Naive thymus-derived CD8-positive, alpha-beta T cell (primary cell): ENCODE results near the gene JAKMIP3. TPM values are rescaled to one million over a fixed set of nuclear protein-coding genes. Genes with fewer than 3 reads are reported as not detected.

Experiments used
- ATAC-seq, 2 donors: fragments of 150-1000 bp; cut with Tn5 transposase in 1 of 2; sonication (Bioruptor Pico), chemical (Tn5 transposase) in 1 of 2; 1 replicate in 1 of 2; 2 replicates in 1 of 2; pipeline ENCODE4 v1.10.0; 2021; ENCODE audit warnings: mild to moderate bottlenecking in 2 of 2, moderate library complexity in 2 of 2
- POLR2A ChIA-PET: fragments of 350-600 bp; sonication (Branson Sonifier 250); formaldehyde crosslinking; loops from one replicate; lab custom pipeline; 2021; ENCODE audit warnings: antibody characterized with exemption; lab: Charles Lee
- DNase-seq, 10 donors: peaks; one replicate each; pipeline versions ENCODE4 v3.0.0 to v3.0.0-alpha.2; 2020 to 2022
- H3K27ac Mint-ChIP-seq, 10 donors: one replicate each; pipeline ENCODE4 v1.8.0; 2020 to 2022; ENCODE audit warnings: mild to moderate bottlenecking in 10 of 10, mixed read lengths in 10 of 10, moderate library complexity in 4 of 10, inconsistent platforms in 1 of 10
- H3K27me3 Mint-ChIP-seq, 5 donors: one replicate each; pipeline ENCODE4 v1.8.0; 2021 to 2022; ENCODE audit warnings: mixed read lengths in 5 of 5
- H3K36me3 Mint-ChIP-seq, 3 donors: one replicate each; pipeline ENCODE4 v1.8.0; 2020 to 2022; ENCODE audit warnings: mixed read lengths in 3 of 3, mild to moderate bottlenecking in 2 of 3, inconsistent platforms in 1 of 3
- H3K4me1 Mint-ChIP-seq, 4 donors: one replicate each; pipeline ENCODE4 v1.8.0; 2021 to 2022; ENCODE audit warnings: mixed read lengths in 4 of 4
- H3K4me3 Mint-ChIP-seq, 10 donors: one replicate each; pipeline ENCODE4 v1.8.0; 2020 to 2022; ENCODE audit warnings: mild to moderate bottlenecking in 10 of 10, mixed read lengths in 10 of 10, moderate library complexity in 6 of 10, inconsistent platforms in 1 of 10
- H3K9me3 Mint-ChIP-seq, 9 donors: one replicate each; pipeline ENCODE4 v1.8.0; 2020 to 2022; ENCODE audit warnings: mixed read lengths in 9 of 9, mild to moderate bottlenecking in 3 of 9, inconsistent platforms in 1 of 9, moderate library complexity in 1 of 9
- polyA plus RNA-seq, 3 donors: library from polyadenylated mRNA; unstranded; fragments of 300-500 nt; fragmentation: Illumina TruSeq; gene quantifications; one replicate each; pipeline ENCODE4 v1.2.3, GENCODE V29; 2021
- total RNA-seq, 8 experiments: library from RNA in 2 of 8; stranded (reverse) in 2 of 8; gene quantifications; one replicate each; pipeline ENCODE4 v1.2.3 and lab custom pipeline; 2021 to 2026

Gene JAKMIP3
- total and polyA plus RNA-seq, 5 experiments from 2014 or later = 0.07 to 0.16 (median 0.16) TPM; not detected in 2

DNA sequence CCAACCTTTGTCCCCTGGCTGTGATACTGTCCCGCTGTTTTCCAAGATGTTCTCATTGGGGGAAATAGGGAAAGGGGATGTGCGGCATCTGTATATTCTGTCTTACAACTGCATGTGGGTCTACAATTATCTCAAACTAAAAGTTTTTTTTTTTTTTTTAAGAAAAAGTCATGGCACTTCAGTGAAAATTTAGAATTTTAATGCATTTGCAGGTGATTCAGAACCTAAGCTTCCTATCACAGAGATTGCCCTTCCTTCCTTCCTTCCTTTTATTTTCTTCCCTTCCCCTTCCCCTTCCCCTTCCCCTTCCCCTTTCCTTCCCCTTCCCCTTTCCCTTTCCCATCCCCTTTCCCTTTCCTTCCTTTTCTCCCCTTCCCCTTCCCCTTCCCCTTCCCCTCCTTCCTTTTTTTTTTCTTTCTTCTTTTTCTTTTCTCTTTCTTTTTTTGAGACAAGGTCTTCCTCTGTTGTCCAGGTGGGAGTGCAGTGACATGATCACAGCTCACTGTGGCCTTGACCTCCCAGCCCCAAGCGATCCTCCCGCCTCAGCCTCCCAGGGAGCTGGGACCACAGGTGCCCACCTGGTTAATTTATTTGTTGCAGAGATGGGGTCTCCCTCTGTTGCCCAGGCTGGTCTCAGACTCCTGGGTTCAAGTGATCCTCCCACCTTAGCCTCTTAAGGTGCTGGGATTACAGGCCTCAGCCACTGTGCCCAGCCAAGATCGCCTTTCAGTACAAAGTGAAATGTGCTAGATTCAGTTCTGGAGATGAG is 32.0 kb downstream of the JAKMIP3 start:
- POLR2A ChIA-PET = no interaction called here
- H3K27ac Mint-ChIP-seq = no peak overlapping the region
- DNase-seq (no peak), ATAC-seq (no peak)
- peaks cover 0 to 5% (median 0%) of the 10 kb centered on the region in 9 donors for H3K9me3 Mint-ChIP-seq
- no peak overlapping the region for H3K4me3 Mint-ChIP-seq
- no peaks in the 10 kb centered on the region for H3K4me1 Mint-ChIP-seq
- H3K36me3 Mint-ChIP-seq = no peaks in the 10 kb centered on the region
- peaks cover 7 to 79% (median 38%) of the 10 kb centered on the region in 5 donors for H3K27me3 Mint-ChIP-seq

GRCh38 chr10:132098539-132099388 is 33.0 kb downstream of the JAKMIP3 start:
- Mint-ChIP-seq H3K27ac (peak overlapping the region in 1 of 10 donors; percentile 3), H3K27me3 (peaks cover 7 to 81% (median 42%) of the 10 kb centered on the region in 5 donors), H3K4me3 (no peak overlapping the region), H3K36me3 (no peaks in the 10 kb centered on the region), H3K9me3 (peaks cover 0 to 5% (median 0%) of the 10 kb centered on the region in 9 donors), H3K4me1 (no peaks in the 10 kb centered on the region)
- DNase-seq (peak in 1 of 10 donors; percentile 10), ATAC-seq (no peak)
- POLR2A ChIA-PET = no interaction called here

DNA sequence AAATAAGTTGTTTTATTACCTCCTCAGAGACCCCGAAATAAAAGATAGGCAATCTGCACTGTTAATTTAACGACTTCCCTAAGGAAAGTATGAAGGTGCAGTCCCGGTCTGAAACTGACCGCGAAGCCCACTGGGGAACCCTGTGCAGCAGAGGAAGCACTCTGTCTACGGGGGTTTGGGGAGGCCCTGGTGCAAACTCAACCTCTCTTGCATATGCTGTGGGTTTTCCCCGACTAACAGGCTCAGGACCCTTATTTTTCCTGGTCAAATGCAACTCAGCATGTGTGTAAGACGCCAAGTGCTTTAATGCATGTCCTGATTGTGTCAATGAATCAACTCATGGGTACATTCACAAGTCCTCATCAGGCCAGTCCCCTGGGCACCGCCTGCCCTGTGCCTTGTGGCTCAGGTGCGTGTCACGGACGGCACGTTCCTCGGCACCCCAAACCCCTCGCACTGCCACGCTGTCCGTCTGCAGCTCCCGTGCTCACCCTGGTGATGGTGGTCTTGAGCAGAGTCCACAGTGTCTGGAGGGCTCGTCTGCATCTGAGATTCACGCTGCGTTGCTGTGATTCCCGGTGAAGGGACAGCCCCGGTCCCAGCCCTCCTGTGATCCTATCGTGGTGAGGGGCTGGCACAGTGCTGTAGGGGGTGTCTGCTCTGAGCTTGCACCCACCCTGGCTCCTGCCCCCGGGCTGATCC is 33.8 kb downstream of the JAKMIP3 start:
- POLR2A ChIA-PET = no interaction called here
- peak in 1 of 10 donors; percentile 36 for DNase-seq
- no peak overlapping the region for H3K27ac Mint-ChIP-seq
- H3K4me1 Mint-ChIP-seq = no peaks in the 10 kb centered on the region
- no peak for ATAC-seq
- no peaks in the 10 kb centered on the region for H3K36me3 Mint-ChIP-seq
- peaks cover 4 to 73% (median 35%) of the 10 kb centered on the region in 5 donors for H3K27me3 Mint-ChIP-seq
- peaks cover 0 to 5% (median 0%) of the 10 kb centered on the region in 9 donors for H3K9me3 Mint-ChIP-seq
- no peak overlapping the region for H3K4me3 Mint-ChIP-seq

DNA sequence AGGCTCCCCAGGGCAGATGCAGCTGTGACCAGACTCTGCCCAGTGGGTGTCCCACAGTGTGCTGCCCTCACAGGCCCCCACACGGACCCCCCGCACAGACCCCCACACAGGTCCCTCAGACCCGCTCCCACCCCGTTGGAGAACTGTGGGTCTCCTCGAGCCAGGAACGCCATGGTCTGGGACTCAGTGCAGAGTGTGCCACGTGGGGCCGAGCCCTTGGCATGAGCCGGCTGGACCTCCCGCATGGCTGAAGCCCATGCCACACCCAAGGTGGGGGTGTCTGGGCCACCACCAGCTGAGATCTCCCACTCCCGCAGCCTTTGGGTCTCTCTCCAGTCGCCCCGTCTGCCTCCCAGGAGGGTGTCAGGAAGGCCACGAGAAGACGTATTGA is 34.3 kb downstream of the JAKMIP3 start:
- peaks cover 4 to 68% (median 33%) of the 10 kb centered on the region in 5 donors for H3K27me3 Mint-ChIP-seq
- no peak overlapping the region for H3K27ac Mint-ChIP-seq
- peaks cover 0 to 5% (median 0%) of the 10 kb centered on the region in 9 donors for H3K9me3 Mint-ChIP-seq
- ATAC-seq (no peak), DNase-seq (peak in 1 of 10 donors; percentile 14)
- H3K4me3 Mint-ChIP-seq = no peak overlapping the region
- POLR2A ChIA-PET = no interaction called here
- H3K36me3 Mint-ChIP-seq = no peaks in the 10 kb centered on the region
- no peaks in the 10 kb centered on the region for H3K4me1 Mint-ChIP-seq

GRCh38 chr10:132100556-132101349 is 35.0 kb downstream of the JAKMIP3 start:
- Mint-ChIP-seq H3K9me3 (no peaks in the 10 kb centered on the region), H3K36me3 (no peaks in the 10 kb centered on the region), H3K4me3 (no peak overlapping the region), H3K27me3 (peaks cover 2 to 61% (median 27%) of the 10 kb centered on the region in 5 donors), H3K4me1 (no peaks in the 10 kb centered on the region), H3K27ac (no peak overlapping the region)
- POLR2A ChIA-PET = no interaction called here
- DNase-seq (peak in 2 of 10 donors; percentile 14 to 51), ATAC-seq (no peak)

GRCh38 chr10:132101529-132101928 is 35.8 kb downstream of the JAKMIP3 start:
- POLR2A ChIA-PET = no interaction called here
- no peak for DNase-seq
- H3K4me1 Mint-ChIP-seq = no peaks in the 10 kb centered on the region

DNA sequence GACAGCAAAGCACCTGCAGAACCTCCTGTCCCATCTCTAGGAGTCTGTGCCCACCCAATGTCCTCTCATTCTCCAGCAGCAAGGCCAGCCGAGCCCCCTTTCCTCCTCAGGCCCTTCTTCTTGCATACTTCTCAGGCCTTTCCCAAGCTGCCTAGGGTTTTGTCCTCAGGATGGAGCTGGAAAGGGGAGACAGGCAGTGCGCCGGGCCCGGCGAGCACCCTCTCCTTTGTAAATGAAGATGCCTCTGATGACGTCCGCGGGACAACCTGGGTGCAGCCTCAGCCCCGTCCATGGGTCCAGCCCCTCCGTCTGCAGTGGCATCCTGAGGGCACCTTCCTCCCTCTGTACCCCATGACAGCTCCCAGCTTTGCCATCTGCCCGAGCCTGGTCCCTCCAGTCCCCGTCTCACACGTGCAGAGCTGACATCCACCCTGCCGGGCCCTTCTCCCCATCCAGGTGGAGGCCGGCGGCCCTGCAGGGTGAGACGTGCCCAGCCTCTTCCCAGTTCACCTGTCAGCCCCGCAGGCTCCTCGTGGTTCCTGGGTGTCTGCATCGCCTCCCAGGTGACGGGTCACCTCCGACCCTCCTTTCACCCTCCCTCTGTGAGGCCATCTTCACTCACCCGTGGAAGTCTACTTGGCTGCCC is 36.4 kb downstream of the JAKMIP3 start:
- Mint-ChIP-seq H3K9me3 (no peaks in the 10 kb centered on the region), H3K4me3 (no peak overlapping the region), H3K4me1 (no peaks in the 10 kb centered on the region), H3K27ac (no peak overlapping the region), H3K36me3 (no peaks in the 10 kb centered on the region), H3K27me3 (peaks cover 0 to 46% (median 16%) of the 10 kb centered on the region in 5 donors)
- ATAC-seq = no peak
- POLR2A ChIA-PET = no interaction called here
- no peak for DNase-seq

More at GRCh38 chr10:132101529-132101928, 35.8 kb downstream of the JAKMIP3 start:
- H3K27me3 Mint-ChIP-seq = peaks cover 0 to 53% (median 21%) of the 10 kb centered on the region in 5 donors
- no peak for ATAC-seq
- no peaks in the 10 kb centered on the region for H3K36me3 Mint-ChIP-seq
- no peak overlapping the region for H3K27ac Mint-ChIP-seq
- no peak overlapping the region for H3K4me3 Mint-ChIP-seq
- no peaks in the 10 kb centered on the region for H3K9me3 Mint-ChIP-seq

DNA sequence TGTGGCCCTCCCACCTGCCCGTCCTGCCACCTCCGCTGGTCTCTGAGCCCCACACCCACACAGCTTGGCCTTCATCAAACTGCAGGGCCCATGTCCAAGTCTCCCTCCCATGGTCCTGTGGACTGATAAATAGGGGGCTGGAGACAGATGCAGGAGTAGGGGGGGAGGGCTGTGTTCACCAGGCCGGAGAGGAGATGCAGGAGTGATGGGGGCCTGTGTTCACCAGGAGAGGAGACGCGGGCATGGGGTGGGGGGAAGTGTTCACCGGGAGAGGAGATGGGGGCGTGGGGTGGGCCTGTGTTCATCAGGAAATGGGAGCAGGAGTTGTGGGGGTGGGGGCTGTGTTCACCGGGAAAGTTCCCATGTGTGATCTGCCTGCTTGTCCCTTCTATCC is 37.0 kb downstream of the JAKMIP3 start:
- Mint-ChIP-seq H3K9me3 (no peaks in the 10 kb centered on the region), H3K27me3 (peaks cover 0 to 41% (median 16%) of the 10 kb centered on the region in 5 donors), H3K4me3 (no peak overlapping the region), H3K27ac (no peak overlapping the region), H3K36me3 (no peaks in the 10 kb centered on the region), H3K4me1 (no peaks in the 10 kb centered on the region)
- DNase-seq (no peak), ATAC-seq (no peak)
- POLR2A ChIA-PET = no interaction called here

DNA sequence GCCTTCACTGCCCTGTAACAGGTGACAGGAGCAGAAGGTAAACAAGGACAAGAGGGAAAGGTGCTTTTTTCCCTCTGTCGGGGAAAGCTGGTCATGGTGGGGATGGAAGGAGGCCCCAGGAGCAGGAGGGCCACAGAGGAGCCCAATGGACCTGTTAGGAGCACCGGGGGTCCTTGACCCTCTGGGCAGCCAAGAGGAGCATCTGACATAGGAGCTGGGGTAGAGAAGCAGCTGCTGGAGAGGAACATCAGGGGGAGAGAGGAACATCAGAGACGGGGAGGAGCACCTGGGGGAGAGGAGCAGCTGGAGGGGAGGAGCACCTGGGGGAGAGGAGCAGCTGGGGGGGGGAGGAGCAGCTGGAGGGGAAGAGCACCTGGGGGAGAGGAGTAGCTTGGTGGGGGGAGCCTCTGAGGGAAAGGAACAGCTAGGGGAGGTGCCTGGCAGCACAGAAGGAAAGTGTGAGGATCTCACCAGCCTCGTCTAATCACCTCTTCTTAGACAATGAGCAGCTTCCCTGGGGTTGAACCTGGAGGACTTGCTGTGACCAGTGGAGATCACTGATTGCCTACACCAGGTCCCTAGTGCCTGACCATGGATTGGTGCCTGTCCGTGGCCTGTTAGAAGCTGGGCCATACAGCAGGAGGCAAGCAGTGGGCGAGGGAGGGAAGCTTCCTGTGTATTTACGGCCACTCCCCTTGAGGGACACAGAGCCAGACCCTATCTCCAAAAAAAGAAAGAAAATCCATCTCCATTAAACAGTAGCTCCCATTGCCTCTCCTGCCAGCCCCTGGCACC is 37.6 kb downstream of the JAKMIP3 start:
- ATAC-seq (no peak), DNase-seq (peak in 1 of 10 donors; percentile 7)
- no peaks in the 10 kb centered on the region for H3K9me3 Mint-ChIP-seq
- H3K27ac Mint-ChIP-seq = no peak overlapping the region
- H3K27me3 Mint-ChIP-seq = peaks cover 0 to 35% (median 12%) of the 10 kb centered on the region in 5 donors
- POLR2A ChIA-PET = no interaction called here
- no peaks in the 10 kb centered on the region for H3K36me3 Mint-ChIP-seq
- H3K4me1 Mint-ChIP-seq = no peaks in the 10 kb centered on the region
- no peak overlapping the region for H3K4me3 Mint-ChIP-seq

GRCh38 chr10:132104062-132104461 is 38.3 kb downstream of the JAKMIP3 start:
- no peak for DNase-seq
- POLR2A ChIA-PET = no interaction called here
- Mint-ChIP-seq H3K4me3 (peak overlapping the region in 1 of 10 donors; percentile 56), H3K27ac (no peak overlapping the region), H3K4me1 (no peaks in the 10 kb centered on the region), H3K9me3 (no peaks in the 10 kb centered on the region), H3K36me3 (no peaks in the 10 kb centered on the region), H3K27me3 (peaks cover 0 to 34% (median 12%) of the 10 kb centered on the region in 5 donors)
- ATAC-seq = no peak
